GM12864 (cell line): ENCODE results near the gene TICRR.

Source experiments
- DNase-seq: peaks from one replicate; pipeline ENCODE4 v3.0.0-alpha.2; 2011; ENCODE audit warnings: low read depth
- H3K4me3 ChIP-seq: 2 replicates; pipeline ENCODE4 v1.5.1; 2011; ENCODE audit warnings: mild to moderate bottlenecking, low read depth, low read length, control low read depth
- TF ChIP-seq, protein P1 (sequence below): IDR thresholded peaks from 2 replicates; pipeline ENCODE4 v1.5.1; 2011; ENCODE audit warnings: low read depth, mild to moderate bottlenecking, moderate library complexity, low read length, control low read depth, inconsistent platforms; ENCODE audit errors: missing control alignments

Gene TICRR

DNA sequence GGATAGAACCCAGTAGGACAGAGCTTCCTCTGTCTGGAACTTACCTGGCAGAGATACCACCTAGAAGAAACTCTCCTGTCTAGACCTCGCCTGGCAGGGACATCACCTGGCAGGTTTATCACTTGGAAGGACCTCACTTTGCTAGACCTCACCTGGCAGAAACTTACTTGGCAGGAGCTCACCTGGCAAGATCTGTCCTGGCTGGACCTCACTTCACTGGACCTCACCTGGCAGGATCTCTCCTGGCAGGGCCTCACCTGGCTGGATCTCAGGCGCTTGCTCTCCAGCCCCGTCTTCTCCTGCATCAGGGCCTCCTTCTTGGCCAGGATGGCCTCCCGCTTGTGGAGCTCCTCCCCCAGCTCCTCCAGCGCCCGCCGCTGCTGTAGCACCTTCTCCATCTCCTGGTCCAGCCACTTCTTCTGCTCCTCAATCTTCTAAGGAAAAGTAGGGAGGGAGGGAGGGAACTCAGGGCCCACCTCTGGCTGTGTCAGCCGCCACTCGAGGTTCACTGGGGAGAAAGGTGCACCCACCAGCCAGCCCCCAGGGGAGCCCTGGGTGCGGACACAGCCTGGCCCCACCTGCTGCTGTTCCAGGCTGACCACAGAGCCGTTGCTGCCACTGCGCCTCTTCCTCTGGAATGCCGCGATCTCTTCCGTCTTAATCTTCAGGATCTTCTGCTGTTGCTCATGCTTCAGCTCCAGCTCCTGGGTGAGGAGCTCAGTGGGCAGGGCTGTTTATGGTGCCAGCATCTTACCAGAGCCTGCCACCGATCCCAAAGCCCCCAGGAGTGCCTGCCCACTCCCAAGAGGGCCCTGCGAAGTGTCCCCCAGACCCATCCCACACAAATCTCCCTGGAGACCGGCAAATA is 57.5 kb downstream of the TICRR start:
- H3K4me3 ChIP-seq = no peak overlapping the region
- DNase-seq = no peak
- TF ChIP-seq, protein P1, sequence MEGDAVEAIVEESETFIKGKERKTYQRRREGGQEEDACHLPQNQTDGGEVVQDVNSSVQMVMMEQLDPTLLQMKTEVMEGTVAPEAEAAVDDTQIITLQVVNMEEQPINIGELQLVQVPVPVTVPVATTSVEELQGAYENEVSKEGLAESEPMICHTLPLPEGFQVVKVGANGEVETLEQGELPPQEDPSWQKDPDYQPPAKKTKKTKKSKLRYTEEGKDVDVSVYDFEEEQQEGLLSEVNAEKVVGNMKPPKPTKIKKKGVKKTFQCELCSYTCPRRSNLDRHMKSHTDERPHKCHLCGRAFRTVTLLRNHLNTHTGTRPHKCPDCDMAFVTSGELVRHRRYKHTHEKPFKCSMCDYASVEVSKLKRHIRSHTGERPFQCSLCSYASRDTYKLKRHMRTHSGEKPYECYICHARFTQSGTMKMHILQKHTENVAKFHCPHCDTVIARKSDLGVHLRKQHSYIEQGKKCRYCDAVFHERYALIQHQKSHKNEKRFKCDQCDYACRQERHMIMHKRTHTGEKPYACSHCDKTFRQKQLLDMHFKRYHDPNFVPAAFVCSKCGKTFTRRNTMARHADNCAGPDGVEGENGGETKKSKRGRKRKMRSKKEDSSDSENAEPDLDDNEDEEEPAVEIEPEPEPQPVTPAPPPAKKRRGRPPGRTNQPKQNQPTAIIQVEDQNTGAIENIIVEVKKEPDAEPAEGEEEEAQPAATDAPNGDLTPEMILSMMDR = no peak

DNA sequence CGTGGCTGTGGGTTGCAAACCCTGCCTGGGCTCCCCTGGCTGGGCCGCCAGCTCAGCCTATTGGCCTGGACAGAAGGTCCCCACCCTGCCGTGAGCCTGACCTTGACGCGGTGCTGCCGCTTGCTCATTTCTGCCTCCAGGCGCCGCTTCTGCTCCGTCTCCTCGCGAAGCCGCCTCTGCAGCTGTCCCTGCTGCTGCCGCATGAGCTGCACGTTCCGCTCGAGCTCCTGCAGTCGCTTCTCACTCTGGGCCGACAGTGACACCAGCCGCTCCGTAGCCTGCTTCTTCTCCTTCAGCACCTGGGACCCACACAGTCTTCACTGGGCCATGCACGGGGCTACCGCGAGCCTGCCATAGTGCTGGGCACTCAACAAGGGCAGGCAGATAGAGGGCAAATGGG is 58.3 kb downstream of the TICRR start:
- DNase-seq = no peak
- no peak overlapping the region for H3K4me3 ChIP-seq
- TF ChIP-seq, protein P1 = no peak

DNA sequence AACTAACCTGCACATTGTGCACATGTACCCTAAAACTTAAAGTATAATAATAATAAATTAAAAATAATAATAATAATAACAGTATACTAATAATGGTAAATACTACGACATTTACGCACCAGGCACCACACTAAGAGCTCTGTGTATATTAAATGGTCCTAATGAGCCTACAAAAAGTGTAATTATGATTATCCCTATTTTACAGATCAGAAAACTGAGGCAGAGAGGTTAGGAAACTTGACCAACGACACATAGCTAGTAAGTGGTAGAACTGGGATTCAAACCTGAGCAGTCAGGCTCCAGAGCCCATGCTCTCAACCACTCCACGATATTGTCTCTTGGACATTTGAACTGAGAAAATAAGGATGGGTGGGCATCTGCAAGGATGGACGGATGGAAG is 65.0 kb downstream of the TICRR start:
- TF ChIP-seq, protein P1 = no peak
- no peak overlapping the region for H3K4me3 ChIP-seq
- no peak for DNase-seq

DNA sequence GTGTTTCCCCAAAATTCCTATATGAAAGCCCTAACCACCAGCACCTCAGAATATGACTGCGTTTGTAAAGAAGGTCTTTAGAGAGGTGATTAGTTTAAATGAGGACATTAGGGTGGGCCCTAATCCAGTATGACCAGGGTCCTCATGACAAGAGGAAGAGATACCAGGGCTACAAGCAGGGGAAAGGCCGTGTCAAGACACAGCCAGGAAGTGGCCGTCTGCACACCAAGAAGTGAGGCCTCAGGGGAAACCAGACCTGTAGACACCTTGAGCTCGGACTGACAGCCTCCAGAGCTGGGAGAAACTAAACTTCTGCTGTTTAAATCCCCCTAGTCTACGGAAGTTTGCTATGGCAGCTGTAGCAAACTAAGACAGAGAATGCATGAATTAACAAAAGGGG is 65.8 kb downstream of the TICRR start:
- TF ChIP-seq, protein P1 = no peak
- no peak overlapping the region for H3K4me3 ChIP-seq
- no peak for DNase-seq

DNA sequence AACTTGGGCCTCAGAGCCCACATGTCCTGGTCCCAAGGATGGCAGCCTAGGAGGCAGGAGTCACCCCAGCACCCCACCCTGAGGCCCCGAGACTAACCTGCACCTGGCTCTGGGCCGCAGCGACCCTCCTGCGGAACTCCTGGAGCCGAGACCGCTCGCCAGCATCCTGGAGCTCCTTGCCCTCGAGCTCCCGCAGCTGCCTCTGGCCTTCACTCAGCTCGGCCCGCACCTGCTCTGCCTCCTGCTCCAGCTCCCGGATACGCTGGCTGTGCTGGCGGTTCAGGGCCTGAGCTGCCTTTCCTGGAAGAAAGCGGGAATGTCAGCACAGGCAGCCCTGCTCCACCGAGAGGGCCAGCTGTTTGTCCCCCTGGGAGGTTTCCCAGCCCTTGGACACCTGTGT is 66.8 kb downstream of the TICRR start:
- no peak for DNase-seq
- TF ChIP-seq, protein P1 = no peak
- H3K4me3 ChIP-seq = no peak overlapping the region

DNA sequence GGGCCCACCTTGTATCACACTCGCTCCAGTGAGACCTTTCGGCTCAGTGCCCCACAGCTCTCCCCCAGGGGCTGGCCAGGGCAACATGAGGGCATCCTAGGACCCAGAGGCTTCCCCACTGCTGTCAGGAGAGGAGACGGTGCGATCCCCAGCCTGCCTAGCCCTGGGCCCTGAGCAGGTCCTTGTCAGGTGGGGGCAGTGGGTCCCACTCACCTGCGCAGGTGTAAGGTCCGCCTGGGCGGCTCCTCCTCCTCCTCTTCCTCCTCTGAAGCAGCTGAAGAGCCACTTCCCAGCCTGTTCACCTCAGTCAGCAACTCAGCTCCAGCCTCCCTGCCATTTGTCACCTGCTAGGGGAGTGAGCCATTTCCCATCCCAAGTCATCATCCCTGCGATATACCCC is 70.4 kb downstream of the TICRR start:
- no peak overlapping the region for H3K4me3 ChIP-seq
- TF ChIP-seq, protein P1 = no peak
- no peak for DNase-seq
